Karpas-422 (cell line): Measurements from ENCODE around the gene PHF8. TPM values are rescaled to one million over a fixed set of nuclear protein-coding genes. Genes with fewer than 3 reads are reported as not detected.

Experiments used
- DNase-seq: peaks from one replicate; pipeline ENCODE4 v3.0.0-alpha.2; 2015
- H2AFZ ChIP-seq: fragments of 200-600 bp; sonication (generic); 2 replicates; pipeline ENCODE4 v1.6.1; 2014; ENCODE audit warnings: antibody characterized with exemption, low read length, mixed read lengths
- H3K27ac ChIP-seq: fragments of 200-600 bp; sonication (generic); 2 replicates; pipeline ENCODE4 v1.5.1; 2014; ENCODE audit warnings: mild to moderate bottlenecking, low read length, moderate library complexity
- H3K27me3 ChIP-seq: fragments of 200-600 bp; sonication (generic); 2 replicates; pipeline ENCODE4 v1.6.1; 2014; ENCODE audit warnings: low read length, mixed read lengths
- H3K36me3 ChIP-seq: fragments of 200-600 bp; sonication (generic); 2 replicates; pipeline ENCODE4 v1.6.1; 2014; ENCODE audit warnings: low read length, mixed read lengths; ENCODE audit not compliant: insufficient read depth
- H3K4me1 ChIP-seq: fragments of 200-600 bp; sonication (generic); 2 replicates; pipeline ENCODE4 v1.6.1; 2014; ENCODE audit warnings: mild to moderate bottlenecking, low read length, mixed read lengths
- H3K4me2 ChIP-seq: fragments of 200-600 bp; sonication (generic); 2 replicates; pipeline ENCODE4 v1.6.1; 2014; ENCODE audit warnings: low read length, low read depth, mild to moderate bottlenecking; ENCODE audit not compliant: poor library complexity, severe bottlenecking
- H3K4me3 ChIP-seq: fragments of 200-600 bp; sonication (generic); 2 replicates; pipeline ENCODE4 v1.5.1; 2014; ENCODE audit warnings: mild to moderate bottlenecking, antibody characterized with exemption, low read length, mixed read lengths
- H3K79me2 ChIP-seq: fragments of 200-600 bp; sonication (generic); 2 replicates; pipeline ENCODE4 v1.6.1; 2014; ENCODE audit warnings: mild to moderate bottlenecking, low read length, mixed read lengths
- H3K9ac ChIP-seq: fragments of 200-600 bp; sonication (generic); 2 replicates; pipeline ENCODE4 v1.6.0; 2014; ENCODE audit warnings: low read length
- H3K9me2 ChIP-seq: fragments of 200-600 bp; sonication (generic), shearing (Covaris generic); replicated peaks from 2 replicates; pipeline ENCODE4 v1.6.0; 2014; ENCODE audit warnings: mild to moderate bottlenecking, low read length, moderate library complexity; ENCODE audit not compliant: insufficient read depth
- H3K9me3 ChIP-seq: fragments of 300-700, 200-600 bp; sonication (generic); 2 replicates; pipeline ENCODE4 v1.6.1; 2014; ENCODE audit warnings: low read length, mixed read lengths
- H4K20me1 ChIP-seq: fragments of 200-600 bp; sonication (generic); 2 replicates; pipeline ENCODE4 v1.6.1; 2014; ENCODE audit warnings: mild to moderate bottlenecking, antibody characterized with exemption, low read length, low read depth; ENCODE audit not compliant: insufficient read depth
- total RNA-seq: library from RNA; depleted of rRNA; stranded (reverse); fragments of >200 nt; shearing (Covaris generic); gene quantifications from 2 replicates; pipeline ENCODE4 v1.2.3, GENCODE V29; 2014; ENCODE audit warnings: low replicate concordance

The PHF8 gene
- total RNA-seq, 1 experiment from 2014 or later = 43.3 TPM

- Histone ChIP-seq H4K20me1 (no peaks in the 10 kb centered on the region), H3K27ac (no peak overlapping the region), H2AFZ (no peak overlapping the region), H3K79me2 (no peaks in the 10 kb centered on the region), H3K9ac (no peak overlapping the region), H3K4me3 (no peak overlapping the region), H3K4me1 (no peaks in the 10 kb centered on the region), H3K4me2 (no peak overlapping the region), H3K9me2 (no peaks in the 10 kb centered on the region), H3K36me3 (no peaks in the 10 kb centered on the region), H3K27me3 (no peaks in the 10 kb centered on the region), H3K9me3 (no peaks in the 10 kb centered on the region)
- no peak for DNase-seq
These were observed 30.6 kb upstream of the PHF8 start for GRCh38 chrX:54074826-54075225.

DNA sequence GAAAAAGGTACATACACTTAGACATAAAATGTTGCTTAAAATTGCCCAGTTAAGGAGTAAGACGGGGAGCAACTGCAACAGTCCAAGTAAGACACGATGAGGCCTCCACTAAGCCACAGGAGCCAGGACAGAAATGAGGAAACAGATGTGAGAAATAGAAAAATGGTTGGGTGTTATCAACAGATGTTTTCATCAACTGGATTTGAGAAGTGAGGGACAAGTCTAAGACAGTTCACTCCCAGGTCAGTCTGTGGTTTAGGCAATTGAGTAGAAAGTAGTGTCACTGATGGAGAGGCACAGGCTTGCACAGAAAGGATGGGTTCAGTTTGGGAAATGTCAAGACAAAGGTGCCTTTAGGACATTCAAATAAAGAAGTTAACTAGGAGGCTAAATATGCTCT, 23.5 kb upstream of the PHF8 start:
- no peaks in the 10 kb centered on the region for H3K36me3 ChIP-seq
- no peak overlapping the region for H3K4me2 ChIP-seq
- no peak overlapping the region for H2AFZ ChIP-seq
- no peaks in the 10 kb centered on the region for H4K20me1 ChIP-seq
- DNase-seq = no peak
- no peaks in the 10 kb centered on the region for H3K79me2 ChIP-seq
- H3K9me3 ChIP-seq = no peaks in the 10 kb centered on the region
- no peak overlapping the region for H3K4me3 ChIP-seq
- no peak overlapping the region for H3K9ac ChIP-seq
- no peaks in the 10 kb centered on the region for H3K27me3 ChIP-seq
- H3K27ac ChIP-seq = no peak overlapping the region
- H3K9me2 ChIP-seq = no peaks in the 10 kb centered on the region
- no peaks in the 10 kb centered on the region for H3K4me1 ChIP-seq

GRCh38 chrX:54066841-54067240, 22.6 kb upstream of the PHF8 start:
- no peaks in the 10 kb centered on the region for H3K9me3 ChIP-seq
- H3K9me2 ChIP-seq = no peaks in the 10 kb centered on the region
- no peaks in the 10 kb centered on the region for H3K27me3 ChIP-seq
- no peak overlapping the region for H3K9ac ChIP-seq
- no peaks in the 10 kb centered on the region for H3K4me1 ChIP-seq
- no peak overlapping the region for H2AFZ ChIP-seq
- no peak overlapping the region for H3K27ac ChIP-seq
- no peaks in the 10 kb centered on the region for H3K79me2 ChIP-seq
- no peaks in the 10 kb centered on the region for H4K20me1 ChIP-seq
- H3K4me2 ChIP-seq = no peak overlapping the region
- no peak overlapping the region for H3K4me3 ChIP-seq
- H3K36me3 ChIP-seq = no peaks in the 10 kb centered on the region
- DNase-seq = no peak

- Histone ChIP-seq H3K9ac (no peak overlapping the region), H2AFZ (no peak overlapping the region), H3K4me1 (no peaks in the 10 kb centered on the region), H3K27ac (no peak overlapping the region), H3K36me3 (no peaks in the 10 kb centered on the region), H3K9me2 (no peaks in the 10 kb centered on the region), H3K79me2 (no peaks in the 10 kb centered on the region), H3K4me3 (no peak overlapping the region), H4K20me1 (no peaks in the 10 kb centered on the region), H3K9me3 (no peaks in the 10 kb centered on the region), H3K27me3 (no peaks in the 10 kb centered on the region), H3K4me2 (no peak overlapping the region)
- DNase-seq = no peak
These were observed 20.3 kb upstream of the PHF8 start for GRCh38 chrX:54064564-54064963.

- Histone ChIP-seq H3K27me3 (no peaks in the 10 kb centered on the region), H4K20me1 (no peaks in the 10 kb centered on the region), H3K4me2 (no peak overlapping the region), H3K9me3 (no peaks in the 10 kb centered on the region), H3K36me3 (no peaks in the 10 kb centered on the region), H2AFZ (no peak overlapping the region), H3K9ac (no peak overlapping the region), H3K79me2 (no peaks in the 10 kb centered on the region), H3K4me3 (no peak overlapping the region), H3K9me2 (no peaks in the 10 kb centered on the region), H3K4me1 (no peaks in the 10 kb centered on the region), H3K27ac (no peak overlapping the region)
- DNase-seq = no peak
These were observed 19.1 kb upstream of the PHF8 start for GRCh38 chrX:54063361-54063760.

DNA sequence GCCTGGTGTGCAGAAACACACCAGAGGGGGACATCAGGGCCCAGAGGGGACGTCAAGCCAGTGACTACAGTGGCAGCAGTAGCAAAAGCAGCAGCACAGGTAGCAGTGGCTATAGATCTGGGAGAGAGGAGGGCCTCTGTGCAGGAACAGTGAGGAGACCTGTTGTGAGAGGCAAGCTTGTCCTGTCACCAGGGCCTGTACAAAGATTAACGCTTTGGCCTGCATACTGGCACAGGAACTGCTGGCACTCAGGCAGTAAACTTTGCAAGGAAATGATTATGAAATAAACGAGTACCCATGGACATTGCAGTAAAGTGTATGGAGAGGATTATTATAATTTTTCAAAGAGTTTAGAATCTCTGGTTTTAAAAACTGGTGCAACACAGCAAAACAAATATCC, 5.5 kb upstream of the PHF8 start:
- Histone ChIP-seq H3K4me2 (no peak overlapping the region), H3K27ac (no peak overlapping the region), H3K4me1 (peaks cover 9% of the 10 kb centered on the region), H3K9ac (no peak overlapping the region), H3K27me3 (no peaks in the 10 kb centered on the region), H4K20me1 (no peaks in the 10 kb centered on the region), H3K9me3 (no peaks in the 10 kb centered on the region), H3K4me3 (no peak overlapping the region), H3K36me3 (no peaks in the 10 kb centered on the region), H3K9me2 (no peaks in the 10 kb centered on the region), H3K79me2 (no peaks in the 10 kb centered on the region), H2AFZ (0 out of 2 replicates have a peak overlapping the region, but pooled peaks have one; percentile 65)
- no peak for DNase-seq

GRCh38 chrX:54048412-54048811, 4.1 kb upstream of the PHF8 start:
- H3K27me3 ChIP-seq = no peaks in the 10 kb centered on the region
- H3K9me3 ChIP-seq = no peaks in the 10 kb centered on the region
- no peak overlapping the region for H3K4me3 ChIP-seq
- no peak overlapping the region for H3K27ac ChIP-seq
- no peaks in the 10 kb centered on the region for H4K20me1 ChIP-seq
- no peak overlapping the region for H3K4me2 ChIP-seq
- H3K79me2 ChIP-seq = peaks cover 7% of the 10 kb centered on the region
- H2AFZ ChIP-seq = no peak overlapping the region
- H3K4me1 ChIP-seq = peaks cover 10% of the 10 kb centered on the region
- no peak overlapping the region for H3K9ac ChIP-seq
- no peaks in the 10 kb centered on the region for H3K36me3 ChIP-seq
- H3K9me2 ChIP-seq = no peaks in the 10 kb centered on the region
- no peak for DNase-seq

- no peak for DNase-seq
- no peaks in the 10 kb centered on the region for H3K27me3 ChIP-seq
- no peaks in the 10 kb centered on the region for H4K20me1 ChIP-seq
- peaks cover 22% of the 10 kb centered on the region for H3K79me2 ChIP-seq
- no peak overlapping the region for H3K27ac ChIP-seq
- H3K36me3 ChIP-seq = peaks cover 6% of the 10 kb centered on the region; the same call in 1 of the 2 replicates
- H3K9ac ChIP-seq = peak overlapping the region; percentile 71
- peak overlapping the region; percentile 65; the same call in 1 of the 2 replicates for H3K4me3 ChIP-seq
- H3K4me1 ChIP-seq = peaks cover 14% of the 10 kb centered on the region
- H3K9me3 ChIP-seq = no peaks in the 10 kb centered on the region
- H3K9me2 ChIP-seq = no peaks in the 10 kb centered on the region
- peak overlapping the region; percentile 69 for H3K4me2 ChIP-seq
- no peak overlapping the region for H2AFZ ChIP-seq
These were observed 1.4 kb upstream of the PHF8 start for GRCh38 chrX:54045563-54046228.
